Activated T-cell treated with anti-CD3 and anti-CD28 coated beads, Interleukin-2, amount 50 U/mL, for 4 hours (primary cell): ENCODE results near the gene KLHL36. TPM values are rescaled to one million over a fixed set of nuclear protein-coding genes. Genes with fewer than 3 reads are reported as not detected.
A peak's percentile ranks its signal among the peaks of the same experiment; 100 is the strongest.

Experiments
- ATAC-seq, 2 donors: fragments of 200-7000 bp; cut with Tn5 transposase; one replicate each; pipeline ENCODE4 v1.10.0; 2021
- DNase-seq: peaks from one replicate; pipeline ENCODE4 v3.0.0-alpha.2; 2020
- H3K27me3 Mint-ChIP-seq: one replicate; pipeline ENCODE4 v1.8.0; 2021; ENCODE audit warnings: low read depth, mixed read lengths
- H3K36me3 Mint-ChIP-seq: one replicate; pipeline ENCODE4 v1.8.0; 2022; ENCODE audit warnings: mixed read lengths; ENCODE audit not compliant: insufficient read depth
- H3K4me1 Mint-ChIP-seq: one replicate; pipeline ENCODE4 v1.8.0; 2021; ENCODE audit warnings: low read depth, mixed read lengths
- H3K4me3 Mint-ChIP-seq: one replicate; pipeline ENCODE4 v1.8.0; 2021; ENCODE audit warnings: mild to moderate bottlenecking, moderate library complexity, mixed read lengths
- H3K9me3 Mint-ChIP-seq: one replicate; pipeline ENCODE4 v1.8.0; 2021; ENCODE audit warnings: mixed read lengths
- total RNA-seq, 3 donors: library from RNA; stranded (reverse); gene quantifications; one replicate each; pipeline ENCODE4 v1.2.1, GENCODE V29; 2021

The KLHL36 gene
- 10 to 100 TPM; 28.9 to 32.1 (median 31.0) TPM for total RNA-seq

GRCh38 chr16:84647828-84648594 is at the start of gene KLHL36:
Gene KLHL36, plus strand, starts transcription at chr16:84648511. Its CDS starts 2,357 bp downstream, at chr16:84650868.
- Mint-ChIP-seq H3K36me3 (peaks cover 9% of the 10 kb centered on the region), H3K9me3 (no peaks in the 10 kb centered on the region), H3K4me1 (peaks cover 51% of the 10 kb centered on the region), H3K27me3 (no peaks in the 10 kb centered on the region), H3K4me3 (peak within 1 kb of the TSS; percentile 84)
- ATAC-seq (peak; percentile 87 to 91), DNase-seq (peak; percentile 69)

GRCh38 chr16:84599521-84600202 is 48.6 kb upstream of the KLHL36 start:
- peak; percentile 64 to 71 for ATAC-seq

GRCh38 chr16:84600343-84601229 is 47.7 kb upstream of the KLHL36 start:
- peaks cover 4% of the 10 kb centered on the region for H3K36me3 Mint-ChIP-seq
- ATAC-seq, result peak; percentile 68 to 79

More at GRCh38 chr16:84599521-84600202, 48.6 kb upstream of the KLHL36 start:
- H3K27me3 Mint-ChIP-seq, result peaks cover 3% of the 10 kb centered on the region
- DNase-seq, result peak; percentile 54
- H3K36me3 Mint-ChIP-seq, result peaks cover 4% of the 10 kb centered on the region
- peak overlapping the region; percentile 73 for H3K4me3 Mint-ChIP-seq
- peaks cover 90% of the 10 kb centered on the region for H3K4me1 Mint-ChIP-seq
- H3K9me3 Mint-ChIP-seq, result no peaks in the 10 kb centered on the region

GRCh38 chr16:84603140-84603816 is 45.0 kb upstream of the KLHL36 start:
- H3K9me3 Mint-ChIP-seq, result no peaks in the 10 kb centered on the region
- peak overlapping the region; percentile 59 for H3K4me3 Mint-ChIP-seq
- H3K27me3 Mint-ChIP-seq, result no peaks in the 10 kb centered on the region
- peak; percentile 39 for DNase-seq
- H3K36me3 Mint-ChIP-seq, result peaks cover 7% of the 10 kb centered on the region
- H3K4me1 Mint-ChIP-seq, result peaks cover 88% of the 10 kb centered on the region
- peak; percentile 14 to 24 for ATAC-seq

More at GRCh38 chr16:84600343-84601229, 47.7 kb upstream of the KLHL36 start:
- peaks cover 88% of the 10 kb centered on the region for H3K4me1 Mint-ChIP-seq
- H3K27me3 Mint-ChIP-seq, result peaks cover 3% of the 10 kb centered on the region
- peak overlapping the region; percentile 73 for H3K4me3 Mint-ChIP-seq
- H3K9me3 Mint-ChIP-seq, result no peaks in the 10 kb centered on the region
- DNase-seq, result no peak

- ATAC-seq (no peak), DNase-seq (no peak)
- no peak overlapping the region for H3K4me3 Mint-ChIP-seq
- H3K4me1 Mint-ChIP-seq, result peaks cover 93% of the 10 kb centered on the region
- peaks cover 7% of the 10 kb centered on the region for H3K36me3 Mint-ChIP-seq
- H3K9me3 Mint-ChIP-seq, result no peaks in the 10 kb centered on the region
- no peaks in the 10 kb centered on the region for H3K27me3 Mint-ChIP-seq
Measured at GRCh38 chr16:84603940-84604339, 44.4 kb upstream of the KLHL36 start.

GRCh38 chr16:84604477-84605013 is 43.8 kb upstream of the KLHL36 start:
- no peak for DNase-seq
- H3K9me3 Mint-ChIP-seq, result no peaks in the 10 kb centered on the region
- no peak for ATAC-seq
- no peak overlapping the region for H3K4me3 Mint-ChIP-seq
- H3K4me1 Mint-ChIP-seq, result peaks cover 93% of the 10 kb centered on the region
- peaks cover 7% of the 10 kb centered on the region for H3K36me3 Mint-ChIP-seq
- H3K27me3 Mint-ChIP-seq, result no peaks in the 10 kb centered on the region

GRCh38 chr16:84605339-84605848 is 42.9 kb upstream of the KLHL36 start:
- ATAC-seq (no peak), DNase-seq (no peak)
- no peak overlapping the region for H3K4me3 Mint-ChIP-seq
- no peaks in the 10 kb centered on the region for H3K9me3 Mint-ChIP-seq
- H3K4me1 Mint-ChIP-seq, result peaks cover 94% of the 10 kb centered on the region
- peaks cover 13% of the 10 kb centered on the region for H3K36me3 Mint-ChIP-seq
- no peaks in the 10 kb centered on the region for H3K27me3 Mint-ChIP-seq

- H3K4me1 Mint-ChIP-seq, result peaks cover 94% of the 10 kb centered on the region
Measured at GRCh38 chr16:84606081-84606875, 42.0 kb upstream of the KLHL36 start.

GRCh38 chr16:84607061-84607460 is 41.2 kb upstream of the KLHL36 start:
- Mint-ChIP-seq H3K9me3 (no peaks in the 10 kb centered on the region), H3K4me3 (peak overlapping the region; percentile 2), H3K27me3 (no peaks in the 10 kb centered on the region), H3K4me1 (peaks cover 94% of the 10 kb centered on the region), H3K36me3 (peaks cover 21% of the 10 kb centered on the region)
- DNase-seq (no peak), ATAC-seq (no peak)

More at GRCh38 chr16:84606081-84606875, 42.0 kb upstream of the KLHL36 start:
- Mint-ChIP-seq H3K27me3 (no peaks in the 10 kb centered on the region), H3K4me3 (peak overlapping the region; percentile 29), H3K9me3 (no peaks in the 10 kb centered on the region), H3K36me3 (peaks cover 19% of the 10 kb centered on the region)
- no peak for DNase-seq
- no peak for ATAC-seq

- DNase-seq (no peak), ATAC-seq (peak; percentile 9 to 27)
- no peaks in the 10 kb centered on the region for H3K9me3 Mint-ChIP-seq
- peak overlapping the region; percentile 59 for H3K4me3 Mint-ChIP-seq
- peaks cover 22% of the 10 kb centered on the region for H3K36me3 Mint-ChIP-seq
- H3K4me1 Mint-ChIP-seq, result peaks cover 94% of the 10 kb centered on the region
- no peaks in the 10 kb centered on the region for H3K27me3 Mint-ChIP-seq
Measured at GRCh38 chr16:84607694-84608093, 40.6 kb upstream of the KLHL36 start.

- ATAC-seq (peak; percentile 41 to 57), DNase-seq (no peak)
- peak overlapping the region; percentile 59 for H3K4me3 Mint-ChIP-seq
Measured at GRCh38 chr16:84608282-84608681, 40.0 kb upstream of the KLHL36 start.

GRCh38 chr16:84609563-84610177 is 38.6 kb upstream of the KLHL36 start:
- no peaks in the 10 kb centered on the region for H3K27me3 Mint-ChIP-seq
- DNase-seq, result no peak

More at GRCh38 chr16:84608282-84608681, 40.0 kb upstream of the KLHL36 start:
- no peaks in the 10 kb centered on the region for H3K27me3 Mint-ChIP-seq
- peaks cover 94% of the 10 kb centered on the region for H3K4me1 Mint-ChIP-seq
- H3K36me3 Mint-ChIP-seq, result peaks cover 24% of the 10 kb centered on the region
- no peaks in the 10 kb centered on the region for H3K9me3 Mint-ChIP-seq

More at GRCh38 chr16:84609563-84610177, 38.6 kb upstream of the KLHL36 start:
- H3K4me1 Mint-ChIP-seq, result peaks cover 98% of the 10 kb centered on the region
- ATAC-seq, result peak; percentile 24 to 32
- H3K36me3 Mint-ChIP-seq, result peaks cover 30% of the 10 kb centered on the region
- peak overlapping the region; percentile 14 for H3K4me3 Mint-ChIP-seq
- no peaks in the 10 kb centered on the region for H3K9me3 Mint-ChIP-seq
